B cell (primary cell): ENCODE data around the gene NKX1-1.
"Not testable (repeated sequence)": the region's sequence is repeated elsewhere in the genome, so short reads cannot be mapped to it uniquely, and the experiment has no call there.

ENCODE experiments used
- CTCF ChIP-seq: fragments of 200-600 bp; IDR thresholded peaks from one replicate; pipeline ENCODE4 v1.8.0; 2022; ENCODE audit warnings: antibody characterized with exemption, mild to moderate bottlenecking
- EZH2 ChIP-seq: IDR thresholded peaks from 2 replicates; pipeline ENCODE4 v1.6.1; 2012; ENCODE audit warnings: borderline replicate concordance, low read depth, mild to moderate bottlenecking, moderate library complexity, low read length; ENCODE audit not compliant: insufficient read depth, poor library complexity, severe bottlenecking

- not testable (repeated sequence) for TF ChIP-seq CTCF, EZH2
Observed at GRCh38 chr4:1443688-1444172, 37.5 kb upstream of the NKX1-1 start.
